GM21717 (cell line): ENCODE results near the gene CSKMT.
"Not testable (repeated sequence)": the region's sequence is repeated elsewhere in the genome, so short reads cannot be mapped to it uniquely, and the experiment has no call there.

Experiments used
- ATAC-seq: cut with Tn5 transposase; IDR thresholded peaks from one replicate; pipeline ENCODE4 v1.9.1; 2021; ENCODE audit warnings: mild to moderate bottlenecking, moderate library complexity; ENCODE audit not compliant: unreplicated experiment

Gene CSKMT

DNA sequence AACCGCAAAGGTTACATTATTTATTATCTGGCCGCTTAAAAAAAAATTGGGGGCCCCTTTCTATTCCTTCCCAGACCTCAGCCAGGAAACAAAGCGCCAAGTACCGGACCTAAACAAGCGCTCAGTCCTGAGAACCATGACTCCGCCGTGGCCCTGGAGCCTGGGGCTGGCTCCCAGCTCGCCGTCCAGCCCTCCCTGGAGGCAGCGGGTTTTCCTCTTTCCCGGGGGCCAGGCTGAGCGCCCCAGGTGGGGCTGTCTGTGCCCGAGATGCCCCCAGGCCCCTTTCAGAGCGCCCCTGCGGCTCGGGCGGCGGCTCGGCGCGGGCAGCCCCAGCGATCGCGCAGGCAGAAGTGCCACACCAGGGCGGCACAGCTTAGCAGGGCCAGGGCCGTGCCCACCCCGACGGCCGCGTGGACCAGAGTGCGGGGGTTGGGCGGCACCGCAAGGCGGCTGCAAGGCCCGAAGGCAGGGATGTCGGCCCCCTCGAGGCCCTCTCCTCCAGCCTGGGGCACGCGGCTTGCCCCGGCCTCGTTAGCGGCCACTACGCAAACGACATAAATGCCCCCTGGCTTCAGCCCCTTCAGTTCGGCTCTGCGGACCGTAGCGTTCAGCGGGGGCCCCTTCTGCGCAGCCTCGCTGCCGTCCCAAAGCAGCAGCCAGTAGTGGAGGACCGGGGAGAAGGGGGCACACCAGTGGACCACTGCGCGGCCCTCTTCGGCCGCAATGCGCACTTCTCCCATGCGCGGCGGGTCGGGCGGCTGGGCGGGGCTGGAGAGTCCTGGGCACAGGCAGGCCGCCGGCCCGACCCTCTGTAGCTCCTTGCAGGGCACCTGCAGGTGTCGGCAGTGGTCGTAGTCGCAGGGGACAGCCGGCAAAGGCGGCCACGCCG is 22.6 kb downstream of the CSKMT start:
- ATAC-seq: no peak

DNA sequence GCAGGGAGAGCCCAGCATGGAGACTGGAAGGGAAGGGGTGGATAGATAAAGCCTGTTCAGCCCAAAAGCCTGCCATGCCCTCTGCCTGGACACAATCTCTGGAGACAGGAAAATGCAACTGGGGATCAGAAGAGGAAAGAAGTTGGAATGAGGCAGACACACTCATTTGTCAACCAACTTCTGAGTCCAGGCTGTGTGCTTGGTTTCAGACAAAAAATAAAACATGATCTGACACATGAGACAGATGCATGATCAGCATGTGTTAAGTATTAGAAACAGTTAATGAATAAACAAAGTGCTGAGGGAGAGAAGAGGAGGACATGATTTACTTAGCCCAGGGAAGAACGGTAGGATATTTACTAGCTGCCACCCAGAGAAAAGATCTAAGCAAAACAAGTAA is 23.4 kb downstream of the CSKMT start:
- no peak for ATAC-seq

DNA sequence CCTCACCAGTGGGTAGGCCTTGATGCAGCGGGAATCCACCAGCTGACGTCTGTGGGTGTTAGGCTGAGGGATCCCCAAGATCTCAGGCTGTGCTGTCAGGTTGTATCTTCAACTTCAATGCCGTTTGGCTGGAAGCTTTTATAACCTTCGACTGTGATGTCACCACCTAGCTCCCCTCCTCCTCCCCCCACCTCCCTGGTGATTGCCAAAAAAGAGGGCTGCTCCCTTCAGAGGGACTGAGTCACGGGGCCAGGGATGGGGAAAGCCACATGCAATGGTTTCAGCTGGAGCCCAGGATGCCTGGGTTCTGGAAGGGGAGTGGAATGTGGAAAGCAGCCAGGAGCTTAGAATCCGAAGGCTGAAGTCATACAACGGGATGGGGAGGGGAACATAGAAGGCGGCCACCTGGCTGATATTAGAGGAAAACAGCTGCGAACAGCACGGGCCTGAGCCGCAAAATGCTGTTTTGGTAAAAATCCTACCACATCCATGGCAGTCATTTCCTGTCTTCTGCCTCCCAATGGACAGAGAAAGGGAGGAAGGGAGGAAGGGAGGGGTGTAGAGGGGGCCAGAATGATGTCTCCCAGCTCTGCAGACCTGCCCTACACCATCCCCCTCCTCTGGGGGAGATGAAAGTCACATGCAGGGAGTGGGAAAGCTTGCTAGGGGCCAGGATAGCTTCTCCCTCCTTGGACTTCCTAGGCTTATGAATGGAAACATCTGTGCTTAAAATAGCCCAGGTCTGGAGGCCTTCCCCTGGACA is 24.5 kb downstream of the CSKMT start, which contains the start of gene LRRN4CL:
TSS of gene LRRN4CL (minus strand) at position 110 of the 763 bp plus-strand sequence. CDS start 1,022 bp downstream, outside the sequence.
- no peak for ATAC-seq

DNA sequence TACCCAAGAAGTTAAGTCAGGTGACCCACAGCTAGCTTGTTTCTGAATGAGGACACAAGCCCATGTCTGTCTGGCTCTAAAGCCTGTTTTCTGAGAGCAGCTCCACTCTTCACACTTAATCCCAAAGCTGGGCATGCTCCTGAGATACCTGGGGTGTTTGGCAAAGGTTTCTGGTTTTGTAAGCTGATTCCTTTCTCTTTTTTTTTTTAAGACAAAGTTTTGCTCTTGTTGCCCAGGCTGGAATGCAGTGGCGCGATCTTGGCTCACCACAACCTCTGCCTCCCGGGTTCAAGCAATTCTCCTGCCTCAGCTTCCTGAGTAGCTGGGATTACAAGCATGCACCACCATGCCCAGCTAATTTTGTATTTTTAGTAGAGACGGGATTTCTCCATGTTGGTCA is 28.5 kb downstream of the CSKMT start:
- not testable (repeated sequence) for ATAC-seq

DNA sequence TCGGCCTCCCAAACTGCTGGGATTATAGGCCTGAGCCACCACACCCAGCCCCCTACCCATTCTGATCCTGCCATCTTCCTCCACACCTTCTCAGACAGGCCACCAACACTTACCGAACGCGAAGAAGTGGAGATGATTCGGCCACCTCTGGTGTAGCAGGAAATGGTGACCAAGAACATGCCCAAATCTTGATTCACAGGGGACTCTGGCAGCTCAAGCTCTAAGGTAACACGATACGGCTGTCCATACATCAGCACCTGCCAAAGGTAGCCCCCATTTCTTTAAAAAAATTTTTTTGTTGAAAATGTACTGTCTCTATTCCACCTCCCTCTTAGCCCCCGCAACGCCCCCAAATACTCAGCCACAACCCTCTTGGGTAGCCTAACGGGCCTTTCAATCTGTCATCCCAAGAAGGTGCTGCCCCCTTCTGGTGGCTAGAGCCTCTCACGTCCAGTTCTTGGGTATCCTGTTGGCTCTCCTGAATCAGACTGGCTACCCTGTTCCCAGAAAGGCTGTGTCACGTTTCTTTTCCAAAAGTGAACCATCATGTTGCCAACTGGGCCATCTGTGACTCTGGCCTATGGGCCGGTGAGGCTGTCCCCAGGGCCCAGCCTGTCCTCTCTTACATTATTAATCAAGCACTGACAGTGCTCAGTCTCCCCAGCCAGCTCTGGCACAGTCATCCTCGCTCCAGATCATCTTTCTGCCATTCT is 29.5 kb downstream of the CSKMT start:
- no peak for ATAC-seq

DNA sequence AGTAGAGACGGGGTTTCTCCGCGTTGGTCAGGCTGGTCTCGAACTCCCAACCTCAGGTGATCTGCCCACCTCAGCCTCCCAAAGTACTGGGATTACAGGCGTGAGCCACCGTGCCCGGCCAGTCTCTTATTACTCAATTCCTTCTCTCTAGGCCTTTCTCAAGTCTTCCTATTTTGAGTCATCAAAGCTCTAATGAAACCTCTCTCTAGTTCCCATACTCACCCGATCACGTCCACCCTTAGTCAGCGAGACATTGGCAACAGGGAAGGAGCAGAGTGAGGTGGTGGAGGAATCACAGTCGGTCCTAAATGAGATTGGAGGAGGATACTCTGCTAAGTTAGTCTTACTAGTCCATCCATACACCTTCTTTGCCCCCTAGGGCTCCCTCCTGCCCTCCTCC is 37.1 kb downstream of the CSKMT start:
- no peak for ATAC-seq

DNA sequence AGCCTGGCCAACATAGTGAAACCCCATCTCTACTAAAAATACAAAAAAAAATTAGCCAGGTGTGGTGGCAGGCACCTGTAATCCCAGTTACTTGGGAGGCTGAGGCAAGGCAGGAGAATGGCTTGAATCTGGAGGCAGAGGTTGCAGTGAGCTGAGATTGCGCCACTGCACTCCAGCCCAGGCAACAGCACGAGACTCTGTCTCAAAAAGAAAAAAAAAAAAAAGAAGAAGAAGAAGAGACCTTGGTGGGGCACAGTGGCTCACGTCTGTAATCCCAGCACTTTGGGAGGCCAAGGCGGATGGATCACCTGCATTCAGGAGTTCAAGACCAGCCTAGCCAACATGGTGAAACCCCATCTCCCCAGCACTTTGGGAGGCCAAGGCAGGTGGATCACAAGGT is 38.8 kb downstream of the CSKMT start:
- not testable (repeated sequence) for ATAC-seq

DNA sequence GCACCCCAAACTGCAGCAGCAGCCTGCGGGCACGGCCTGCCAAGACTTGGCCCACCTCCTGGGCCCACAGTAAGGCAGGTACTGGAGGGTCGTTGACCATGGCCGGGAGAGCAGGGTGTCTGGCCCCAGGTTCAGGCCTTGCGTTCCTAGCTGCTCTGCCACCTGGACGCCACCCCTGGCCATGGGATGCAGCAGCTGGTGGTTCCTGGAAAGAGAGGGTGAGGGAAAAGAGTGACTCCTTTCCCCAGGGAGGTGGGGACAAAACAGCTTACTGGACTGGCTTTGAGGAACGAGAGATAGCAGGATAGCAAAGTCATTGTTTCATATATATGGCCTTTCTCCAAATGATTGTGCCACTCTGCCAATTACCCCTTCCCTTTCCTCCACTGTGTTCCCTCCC is 40.3 kb downstream of the CSKMT start:
- no peak for ATAC-seq

DNA sequence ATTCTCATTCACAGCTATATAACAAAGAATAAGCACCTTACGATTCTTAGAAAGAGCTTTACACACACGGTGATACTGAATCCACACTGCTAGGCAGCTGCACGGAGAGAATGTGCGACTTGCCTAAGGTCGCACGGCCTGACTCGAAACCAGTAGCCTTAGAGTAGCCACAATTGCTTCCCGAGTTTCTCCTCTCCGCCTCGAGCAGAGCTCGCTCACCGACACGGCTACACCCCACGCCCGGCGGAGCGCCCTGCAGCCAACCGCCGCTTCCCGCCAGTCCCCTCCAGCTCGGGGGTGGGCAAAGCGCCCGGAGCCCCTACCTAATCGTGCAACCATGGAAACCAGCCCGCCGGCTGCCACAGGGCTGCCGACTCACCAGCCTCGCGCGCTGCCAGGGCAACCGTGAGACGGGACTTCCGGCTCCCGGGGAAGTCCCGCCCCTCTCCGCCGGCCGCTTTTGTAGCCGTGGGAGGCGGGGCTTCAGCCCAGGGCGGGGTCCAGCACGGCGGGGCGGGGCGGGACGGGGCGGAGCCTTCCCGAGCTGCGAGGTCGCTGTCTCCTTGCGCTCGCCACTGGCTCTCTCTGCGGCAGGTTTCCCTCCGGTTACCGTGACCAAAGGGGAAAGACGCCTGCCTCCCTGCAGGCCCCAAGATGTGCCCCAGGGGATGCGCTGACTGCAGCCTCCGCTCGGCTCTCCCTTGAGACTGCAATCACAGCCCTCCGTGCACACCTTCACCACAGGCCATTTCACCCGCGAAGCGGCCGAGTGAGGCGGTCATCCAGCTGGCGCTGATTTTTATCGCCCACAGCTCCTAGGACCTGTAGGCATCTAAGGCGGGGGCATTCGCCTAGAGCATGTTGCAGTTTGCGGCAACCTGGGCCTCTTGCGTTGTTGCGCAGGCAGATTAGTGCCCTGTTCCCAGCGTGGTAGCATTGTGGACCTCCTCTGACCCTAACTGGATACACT is 41.1 kb downstream of the CSKMT start:
- ATAC-seq: peak; percentile 28

DNA sequence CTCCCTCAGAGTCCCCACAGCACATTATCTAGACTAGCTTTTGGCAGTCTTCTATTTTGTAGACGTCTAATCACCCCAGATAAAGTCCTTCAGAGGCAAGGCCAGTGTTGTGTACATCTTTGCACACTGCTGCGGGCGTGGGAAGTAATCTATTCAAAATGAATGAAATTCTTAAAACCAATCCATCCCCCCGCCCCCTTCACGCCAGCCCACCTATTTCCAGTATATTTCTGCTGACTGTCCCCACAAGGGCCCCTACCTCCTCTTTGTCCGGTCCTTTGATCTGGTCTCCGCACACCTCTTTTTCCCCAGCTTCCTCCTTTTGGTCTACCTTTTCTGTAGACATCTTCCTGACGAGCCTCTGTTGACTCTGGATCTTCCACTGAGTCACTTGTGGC is 41.7 kb downstream of the CSKMT start:
- ATAC-seq: no peak

DNA sequence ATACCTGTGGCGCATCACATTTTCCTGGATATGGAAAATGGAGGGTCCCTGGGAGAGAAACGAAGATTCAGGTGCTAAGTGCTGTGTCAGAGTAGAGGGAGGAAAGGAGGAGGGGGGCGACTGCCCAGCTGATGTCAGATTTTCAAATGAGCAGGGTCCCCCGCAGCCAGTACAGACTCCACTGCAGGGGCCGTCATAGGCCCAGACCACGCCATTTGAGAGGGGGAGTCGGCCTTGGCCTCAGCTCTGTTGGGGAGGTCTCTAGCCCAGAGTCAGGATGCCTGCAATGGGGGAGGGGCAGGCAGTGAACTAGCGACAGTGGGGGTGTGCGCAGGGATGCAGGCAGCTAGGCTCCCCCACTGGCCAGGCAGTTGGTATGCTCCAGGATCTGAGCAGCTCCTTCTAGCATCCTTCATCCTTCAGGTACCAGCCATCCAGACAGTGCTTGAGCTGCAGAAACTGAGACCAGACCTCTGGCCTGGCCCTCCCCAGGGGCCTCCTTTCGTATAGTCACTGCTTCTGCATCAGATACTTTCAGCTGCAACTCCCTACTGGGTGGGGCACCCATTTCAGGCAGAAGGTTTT is 42.3 kb downstream of the CSKMT start, which contains the start of the genes BSCL2 and GNG3:
TSS of gene BSCL2 (minus strand) at position 148 of the 585 bp plus-strand sequence. CDS start 229 bp downstream, outside the sequence.
TSS of gene GNG3 (plus strand) at position 400 of the 585 bp plus-strand sequence. CDS start 620 bp downstream, outside the sequence.
- no peak for ATAC-seq

DNA sequence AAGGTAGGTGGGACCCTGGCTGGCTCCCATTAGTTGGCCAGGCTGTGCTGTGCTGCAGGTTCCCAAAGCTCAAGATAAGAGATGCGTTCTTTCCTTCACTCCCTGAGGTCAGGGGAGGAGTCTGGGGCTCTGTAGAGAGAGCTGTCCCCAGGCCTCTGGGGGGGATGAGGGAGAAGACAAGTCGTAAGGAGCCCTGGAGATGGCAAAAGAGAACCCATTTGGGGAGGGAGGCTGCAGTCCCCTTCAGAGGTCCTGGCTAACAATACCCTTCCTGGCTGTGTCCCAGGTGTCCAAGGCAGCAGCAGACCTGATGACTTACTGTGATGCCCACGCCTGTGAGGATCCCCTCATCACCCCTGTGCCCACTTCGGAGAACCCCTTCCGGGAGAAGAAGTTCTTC is 43.3 kb downstream of the CSKMT start:
- ATAC-seq: no peak

DNA sequence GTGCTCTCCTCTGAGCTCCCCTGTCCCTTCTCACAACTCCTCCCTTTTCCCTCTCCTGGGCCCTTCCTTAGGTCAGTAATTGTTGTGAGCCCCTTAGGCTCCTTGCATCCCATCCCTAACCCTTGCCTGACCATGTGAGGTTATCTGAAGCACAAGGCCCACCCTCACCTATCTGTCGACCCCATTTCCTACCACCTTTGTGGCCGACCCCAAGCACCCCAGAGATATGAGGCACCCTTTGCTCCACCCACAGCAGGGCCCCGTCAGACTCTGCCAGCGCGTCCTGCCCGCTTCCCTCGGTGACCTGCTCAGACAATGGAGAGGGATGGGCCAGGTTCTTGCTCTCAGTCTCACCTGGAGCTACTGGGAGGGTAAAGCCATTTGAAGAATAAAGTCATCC is 43.7 kb downstream of the CSKMT start:
- ATAC-seq: no peak

DNA sequence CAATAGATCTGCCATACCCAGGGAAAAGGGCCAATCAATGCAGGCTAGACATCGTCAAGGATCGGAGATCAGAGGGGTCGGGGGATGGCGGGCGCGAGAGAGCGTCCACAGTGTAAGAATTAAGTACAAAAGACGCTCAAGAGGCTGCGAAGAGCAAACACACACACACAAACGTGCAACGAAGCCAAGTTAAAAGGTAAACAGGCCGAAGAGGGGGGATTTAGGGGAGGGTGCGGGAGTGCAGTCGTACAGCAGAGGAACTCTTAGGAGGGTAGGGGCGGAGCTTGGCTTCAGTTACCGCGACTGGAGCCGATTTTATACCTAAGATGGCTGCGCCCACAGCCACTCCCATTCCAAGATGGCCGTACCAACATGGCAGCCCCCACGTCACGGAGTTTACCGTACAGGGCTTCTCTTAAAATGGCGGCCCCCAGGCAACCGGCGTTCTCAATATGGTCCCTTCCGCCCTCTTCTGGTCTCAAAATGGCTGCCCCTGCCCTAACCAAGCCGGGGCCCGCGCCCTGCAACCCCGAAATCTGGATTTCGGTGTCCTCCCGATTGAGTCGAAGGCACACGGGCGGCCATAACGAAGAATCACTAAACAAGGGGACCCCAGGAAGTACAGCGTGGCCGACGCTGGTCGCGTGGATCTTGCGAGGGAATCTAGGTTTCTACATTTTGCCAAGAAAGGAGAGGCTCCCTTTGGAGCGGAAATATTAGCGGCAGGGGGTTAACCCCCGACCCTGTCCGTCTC is 44.3 kb downstream of the CSKMT start:
- ATAC-seq: peak; percentile 66

DNA sequence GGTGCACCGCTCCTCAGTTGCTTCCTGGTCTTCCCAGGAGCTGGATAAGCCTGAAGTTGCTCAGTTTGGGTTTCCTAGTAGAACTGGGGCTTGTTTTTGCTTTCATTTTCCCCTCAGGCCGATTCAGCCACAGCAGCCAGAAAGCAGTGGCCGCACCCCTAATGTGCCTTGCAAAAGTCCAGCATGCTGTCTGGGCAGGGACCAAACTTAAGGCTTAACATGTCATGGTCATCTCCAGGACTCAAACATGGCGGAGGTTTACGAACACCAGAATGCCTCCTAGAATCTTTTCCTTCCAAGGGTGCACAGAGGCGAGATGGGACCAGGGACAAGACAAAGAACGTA is 44.9 kb downstream of the CSKMT start:
- no peak for ATAC-seq

DNA sequence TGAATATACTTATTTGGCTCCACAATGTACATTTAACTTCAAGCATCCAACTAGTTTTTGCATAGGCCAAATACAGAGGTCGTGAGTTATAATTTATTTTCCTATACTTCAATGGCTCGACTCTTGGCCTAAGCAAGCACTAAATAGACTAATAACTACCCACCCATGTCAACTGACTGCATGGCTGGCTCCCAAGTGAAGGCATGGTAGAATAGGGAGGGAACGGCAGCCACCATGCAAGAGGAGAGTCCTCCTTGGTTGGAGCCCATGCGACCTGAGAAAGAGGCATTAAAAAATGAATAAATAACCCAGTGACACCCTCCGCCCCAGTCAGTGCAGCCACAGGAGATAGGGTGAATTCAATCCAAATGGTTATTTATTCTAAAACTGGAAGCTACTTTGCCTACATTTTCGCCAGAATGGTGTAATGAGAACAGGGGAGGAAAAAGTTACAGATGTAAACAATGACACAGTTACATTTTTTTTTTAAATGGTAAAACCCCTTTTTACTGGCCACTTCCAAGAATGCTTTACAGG is 47.2 kb downstream of the CSKMT start:
- ATAC-seq: no peak

DNA sequence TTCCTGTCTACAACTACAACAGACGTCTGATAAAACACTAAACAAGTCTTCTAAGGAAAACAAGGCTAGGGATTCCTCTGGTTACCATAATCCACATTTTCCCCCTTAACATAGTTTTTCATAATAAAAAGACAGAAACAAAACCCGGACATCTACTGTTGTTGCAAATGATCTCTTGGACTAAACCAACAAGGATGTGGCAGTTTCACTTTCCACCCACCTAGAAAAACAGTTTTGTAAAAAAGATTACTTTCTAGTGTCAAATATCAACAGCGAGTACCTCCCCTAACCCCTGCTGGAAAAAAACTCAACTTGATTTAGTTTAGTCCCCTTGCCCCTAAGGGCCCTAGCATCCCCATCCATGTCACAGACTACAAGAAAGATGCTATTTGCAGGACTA is 47.7 kb downstream of the CSKMT start:
- no peak for ATAC-seq

DNA sequence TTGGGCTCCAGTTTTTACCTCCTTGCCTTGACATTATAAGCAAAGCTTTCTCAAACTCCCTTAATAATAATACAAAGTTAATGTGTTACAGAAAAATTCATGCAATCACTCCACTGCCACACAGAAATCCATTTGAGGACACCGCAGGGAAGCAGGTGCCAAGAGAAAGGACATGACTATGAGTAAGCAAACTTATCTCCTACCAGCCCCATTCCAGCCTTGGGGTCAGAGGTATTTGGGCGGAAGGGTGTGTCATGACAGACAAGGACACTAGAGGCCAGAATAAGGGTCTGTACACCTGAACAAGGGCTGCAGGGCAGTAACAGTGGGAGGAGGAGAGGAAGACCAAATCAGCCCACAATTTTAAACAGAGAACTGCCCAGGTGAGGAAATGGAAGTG is 48.2 kb downstream of the CSKMT start:
- no peak for ATAC-seq
